PC-9 (cell line): ENCODE data around the gene SYNPO.

ENCODE experiments used
- CTCF ChIP-seq: fragments of 200-600 bp; sonication (generic); conservative IDR thresholded peaks from 2 replicates; pipeline ENCODE4 v1.6.1; 2017; ENCODE audit warnings: mixed run types, antibody characterized with exemption, mild to moderate bottlenecking, moderate library complexity
- EZH2 ChIP-seq: fragments of 200-600 bp; sonication (generic); IDR thresholded peaks from 2 replicates; pipeline ENCODE4 v1.8.0; 2017; ENCODE audit warnings: antibody characterized with exemption, low read depth

DNA sequence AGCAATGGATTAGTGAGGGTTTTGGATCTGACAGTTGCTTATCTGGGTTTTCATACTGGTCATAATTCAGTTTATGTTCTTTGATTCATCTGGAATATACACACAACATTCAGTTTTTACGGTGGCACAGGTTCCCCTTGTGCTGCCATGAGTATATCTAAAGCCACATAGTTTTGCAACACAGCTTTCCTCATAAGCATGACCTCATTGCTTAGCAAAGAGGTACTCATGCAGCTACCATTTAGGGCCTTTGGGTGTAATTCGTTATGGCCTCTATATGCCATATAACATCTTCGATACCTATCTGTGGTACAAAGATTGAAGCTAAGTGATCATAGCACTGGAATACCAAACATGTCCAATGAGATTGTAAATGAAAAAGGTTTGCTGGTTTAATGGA, 63.3 kb downstream of the SYNPO start:
- TF ChIP-seq CTCF (no peak), EZH2 (no peak)
